ENCODE measurements around the gene MGAT3. TPM values are rescaled to one million over a fixed set of nuclear protein-coding genes. Genes with fewer than 3 reads are reported as not detected.

Gene MGAT3
- total and polyA plus RNA-seq, 8 donors: 0.89 to 12.0 (median 1.6) TPM

- Histone ChIP-seq H3K4me3 (no peak overlapping the region), H3K36me3 (peaks cover 0 to 3% (median 0%) of the 10 kb centered on the region in 4 donors), H3K4me1 (peaks cover 19 to 43% (median 28%) of the 10 kb centered on the region in 4 donors), H3K27me3 (no peaks in the 10 kb centered on the region), H3K27ac (peak overlapping the region; percentile 14 to 60 (median 49)), H3K9me3 (no peaks in the 10 kb centered on the region)
- peak; percentile 83 to 91 for DNase-seq
- 40 to 41% (median 40%) methylated on average over 13 of the region's 13 CpGs for WGBS, 5 donors
- intact Hi-C loops (cut with DNase I; ENCODE audit: low total_unique reads): no loop called here
- TF ChIP-seq EP300 (IDR thresholded peaks at IDR 0.05) (no peak), CTCF (IDR thresholded peaks at IDR 0.05) (peak in 5 of 7 experiments; percentile 61 to 76 (median 74))
Observed at GRCh38 chr22:39496131-39496838, 39.5 kb downstream of the MGAT3 start.

- 73 to 86% (median 78%) methylated on average over 8 of the region's 8 CpGs for WGBS, 5 donors
- Histone ChIP-seq H3K36me3 (no peaks in the 10 kb centered on the region), H3K27me3 (no peaks in the 10 kb centered on the region), H3K4me3 (no peak overlapping the region), H3K4me1 (peaks cover 27 to 50% (median 35%) of the 10 kb centered on the region in 4 donors), H3K9me3 (no peaks in the 10 kb centered on the region), H3K27ac (no peak overlapping the region)
- no peak for TF ChIP-seq POLR2A (IDR thresholded peaks at IDR 0.05)
- TF ChIP-seq CTCF (IDR thresholded peaks at IDR 0.05): no peak
- TF ChIP-seq POLR2AphosphoS5 (IDR thresholded peaks at IDR 0.05): no peak
- no peak for TF ChIP-seq EP300 (IDR thresholded peaks at IDR 0.05)
- no peak for DNase-seq
- intact Hi-C loops (cut with DNase I; ENCODE audit: low total_unique reads): no loop called here
Observed at GRCh38 chr22:39497429-39497828, 40.6 kb downstream of the MGAT3 start.

GRCh38 chr22:39498368-39498767 lies 41.6 kb downstream of the MGAT3 start:
- Histone ChIP-seq H3K9me3 (no peaks in the 10 kb centered on the region), H3K27me3 (no peaks in the 10 kb centered on the region), H3K27ac (peak overlapping the region in 3 of 5 donors; percentile 18 to 50 (median 37)), H3K36me3 (no peaks in the 10 kb centered on the region), H3K4me1 (peaks cover 34 to 58% (median 42%) of the 10 kb centered on the region in 4 donors), H3K4me3 (no peak overlapping the region)
- TF ChIP-seq POLR2A (IDR thresholded peaks at IDR 0.05) (no peak), CTCF (IDR thresholded peaks at IDR 0.05) (no peak)
- peak in 1 of 2 donors; percentile 47 for DNase-seq
- 15 to 33% (median 29%) methylated on average over 2 of the region's 2 CpGs for whole genome bisulfite sequencing, 5 donors
- intact Hi-C loops (cut with DNase I; ENCODE audit: low total_unique reads): no loop called here

GRCh38 chr22:39498802-39499201 lies 42.0 kb downstream of the MGAT3 start:
- H3K9me3 ChIP-seq: no peaks in the 10 kb centered on the region
- TF ChIP-seq POLR2A (IDR thresholded peaks at IDR 0.05): no peak
- TF ChIP-seq CTCF (IDR thresholded peaks at IDR 0.05): no peak
- no peak for TF ChIP-seq EP300 (IDR thresholded peaks at IDR 0.05)
- no peak for TF ChIP-seq POLR2AphosphoS5 (IDR thresholded peaks at IDR 0.05)
- H3K4me3 ChIP-seq: no peak overlapping the region
- peaks cover 0 to 2% (median 0%) of the 10 kb centered on the region in 4 donors for H3K36me3 ChIP-seq
- peaks cover 38 to 62% (median 46%) of the 10 kb centered on the region in 4 donors for H3K4me1 ChIP-seq
- DNase-seq: no peak
- intact Hi-C loops (cut with DNase I; ENCODE audit: low total_unique reads): no loop called here
- 35 to 54% (median 48%) methylated on average over 3 of the region's 3 CpGs for WGBS, 5 donors
- no peaks in the 10 kb centered on the region for H3K27me3 ChIP-seq
- H3K27ac ChIP-seq: peak overlapping the region in 2 of 5 donors; percentile 37 to 50
